Stimulated activated naive CD8-positive, alpha-beta T cell treated with anti-CD3 and anti-CD28 coated beads, Interleukin-15, Interleukin-2, amounts not matched to agents 100 U/mL and 50 U/mL, for 24 hours (primary cell): ENCODE measurements around the gene PDHA1.

Source experiments
- ATAC-seq: fragments of 150-1000 bp; cut with Tn5 transposase; one replicate; pipeline ENCODE4 v1.10.0; 2021
- DNase-seq: peaks from one replicate; pipeline ENCODE4 v3.0.0; 2021

Gene PDHA1

DNA sequence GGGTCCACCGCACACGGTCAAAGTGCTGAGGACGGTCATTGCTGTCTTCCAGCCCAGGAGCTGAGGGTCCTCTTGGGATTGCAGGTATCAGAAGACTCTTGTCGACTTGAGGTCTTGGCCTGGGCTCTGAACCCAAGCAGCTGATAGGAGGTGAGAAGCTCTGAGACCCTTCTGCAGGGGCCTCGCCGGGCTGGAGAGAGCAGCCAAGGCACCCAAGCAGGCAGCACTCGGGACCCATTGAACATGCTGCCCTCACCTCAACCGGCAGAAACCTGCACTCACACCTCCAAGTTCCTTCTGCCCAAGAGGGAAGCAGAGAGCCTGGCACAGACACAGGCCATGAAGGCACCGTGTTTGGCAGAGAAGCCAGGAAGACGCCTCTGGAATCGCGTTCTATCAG, 34.1 kb downstream of the PDHA1 start:
- ATAC-seq (no peak), DNase-seq (no peak)

DNA sequence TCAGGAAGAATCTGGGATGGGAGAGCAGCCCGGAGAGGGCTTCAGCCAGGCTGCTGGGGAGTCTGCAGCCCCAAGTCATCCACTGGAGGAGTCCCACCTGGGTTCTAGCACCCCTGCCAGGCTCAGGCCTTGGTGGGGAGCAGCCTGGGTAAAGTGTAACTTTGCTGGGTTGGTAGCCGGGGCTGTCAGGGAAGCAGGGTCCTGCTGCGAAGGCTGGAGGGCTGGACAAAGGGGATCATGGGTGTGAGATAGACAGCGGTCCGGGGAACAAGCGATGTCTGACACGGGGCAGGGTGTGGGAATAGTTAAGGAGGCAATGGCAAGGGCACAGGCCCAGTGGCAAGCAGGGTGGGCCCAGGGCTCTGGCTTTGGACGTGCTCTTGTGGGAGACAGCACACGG, 37.6 kb downstream of the PDHA1 start:
- ATAC-seq: no peak

DNA sequence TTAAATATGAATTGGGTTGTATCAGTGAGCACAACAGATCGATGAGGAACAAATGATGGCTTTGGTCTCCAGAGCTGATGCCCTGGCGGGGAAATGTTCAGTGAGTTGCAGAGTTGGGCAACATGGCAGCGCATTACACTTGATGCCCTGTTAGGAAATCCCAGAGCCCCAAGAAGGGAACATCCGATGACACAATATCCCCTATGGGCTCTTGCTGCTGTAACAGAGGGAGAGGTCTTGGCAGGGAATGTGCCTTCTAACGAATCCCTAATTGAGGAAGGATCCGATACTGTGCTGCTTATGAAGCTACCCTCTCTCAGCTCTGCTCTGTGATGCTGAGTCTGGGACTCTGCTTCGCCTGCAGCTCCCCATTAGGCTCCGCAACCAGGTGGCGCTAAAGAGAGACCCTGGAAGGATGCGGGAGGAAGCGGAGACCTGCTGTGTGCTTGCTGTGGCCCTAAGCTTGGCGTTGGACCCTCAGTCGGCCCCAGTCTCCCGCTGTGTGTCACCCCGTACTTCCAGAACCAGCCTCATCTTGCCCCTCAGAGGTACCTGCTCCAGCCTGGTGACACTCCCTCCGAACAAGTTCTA, 38.9 kb downstream of the PDHA1 start:
- peak; percentile 68 for DNase-seq
- ATAC-seq: peak; percentile 55

More for the DNA sequence above, 37.6 kb downstream of the PDHA1 start:
- DNase-seq: no peak

DNA sequence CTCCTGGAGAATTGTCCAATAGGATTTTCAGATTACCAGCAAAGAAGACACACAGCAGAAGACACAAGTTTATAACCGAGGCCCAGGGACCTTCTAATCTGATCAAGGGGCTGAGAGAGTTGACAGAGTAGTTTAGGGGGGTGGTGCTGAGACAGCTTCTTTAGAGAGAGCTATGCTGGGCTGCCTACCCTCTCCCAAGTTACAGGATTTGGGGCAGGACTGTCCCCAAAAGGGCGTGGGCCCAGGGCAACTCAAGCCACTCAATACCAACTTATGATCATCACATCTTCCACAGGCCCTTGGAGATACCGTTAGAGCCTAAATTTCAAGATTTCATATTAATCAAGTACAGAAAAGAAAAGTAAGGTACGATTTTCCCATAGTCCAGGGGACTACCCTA, 43.0 kb downstream of the PDHA1 start:
- DNase-seq: no peak
- no peak for ATAC-seq

DNA sequence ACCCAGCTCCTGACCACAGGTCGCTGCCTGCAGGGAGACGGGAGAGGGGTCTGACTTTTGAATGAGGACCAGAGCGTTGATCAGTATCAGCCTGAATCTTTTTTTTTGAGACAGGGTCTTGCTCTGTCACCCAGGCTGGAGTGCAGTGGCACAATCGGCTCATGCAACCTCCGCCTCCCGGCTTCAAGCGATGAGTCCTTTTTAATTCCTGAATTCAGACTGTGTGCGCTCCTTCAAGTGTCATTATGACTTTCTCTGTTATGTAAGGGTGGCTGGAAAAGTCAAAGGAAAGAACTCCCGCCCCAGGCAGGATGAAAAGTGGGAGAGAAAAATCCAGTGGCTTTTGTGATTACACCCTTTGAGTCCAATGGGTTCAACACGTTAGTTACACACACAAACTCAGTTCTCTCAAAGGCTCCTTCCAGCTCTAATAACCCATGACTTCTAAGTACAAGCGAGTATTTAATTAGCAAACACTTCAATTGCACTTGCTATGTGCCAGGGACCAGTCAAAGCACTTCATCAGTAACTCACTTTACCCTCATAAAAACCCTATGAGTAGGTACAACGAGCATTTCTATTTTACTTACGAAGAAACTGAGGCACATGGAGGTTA, 44.4 kb downstream of the PDHA1 start:
- no peak for DNase-seq
- ATAC-seq: no peak

DNA sequence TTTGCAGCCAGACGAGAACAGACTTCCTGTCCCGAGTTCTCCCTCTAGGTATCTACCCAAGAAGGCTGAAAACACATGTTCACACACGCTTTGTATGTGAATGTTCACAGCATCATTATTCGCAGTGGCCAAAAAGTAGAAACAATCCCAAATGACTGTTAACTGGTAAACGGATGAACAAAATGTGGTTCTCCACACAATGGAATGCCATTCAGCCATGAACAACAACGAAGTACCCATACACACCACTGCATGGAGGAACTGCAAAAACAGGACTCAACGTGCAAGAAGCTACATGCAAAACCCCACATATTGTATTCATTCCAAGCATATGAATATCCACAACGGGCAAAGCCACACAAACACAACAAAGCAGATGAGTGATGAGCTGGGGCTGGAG, 45.0 kb downstream of the PDHA1 start:
- DNase-seq: no peak
- ATAC-seq: no peak

DNA sequence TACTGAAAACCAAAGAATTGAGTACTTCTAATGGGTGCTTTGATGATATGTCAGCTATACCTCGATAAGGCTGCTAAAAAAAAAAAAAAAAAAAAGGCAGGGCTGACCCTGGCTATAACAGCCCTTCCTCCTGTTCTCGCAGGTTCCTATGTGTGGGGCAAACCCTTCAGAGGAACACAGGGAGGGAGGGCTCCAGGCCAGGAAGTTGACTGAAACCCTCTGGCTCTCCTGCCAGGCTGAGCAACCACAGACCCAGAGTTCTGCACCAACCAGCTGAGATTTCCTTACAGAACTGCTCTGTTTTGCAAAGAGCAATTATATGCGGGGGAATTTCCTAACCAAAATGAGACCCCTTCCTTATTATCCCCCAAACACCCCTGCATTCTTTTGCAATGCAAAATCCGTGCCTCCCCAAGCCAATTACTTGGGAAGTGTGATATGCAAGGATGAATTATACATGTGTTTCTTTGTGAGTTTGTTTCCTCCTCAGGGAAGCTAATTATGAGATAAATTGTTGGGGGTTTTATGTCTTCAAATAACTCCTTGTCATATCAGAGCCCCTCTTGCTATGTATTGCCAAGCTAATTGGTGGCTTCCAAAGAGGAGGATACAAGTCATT, 45.6 kb downstream of the PDHA1 start:
- no peak for DNase-seq
- no peak for ATAC-seq

DNA sequence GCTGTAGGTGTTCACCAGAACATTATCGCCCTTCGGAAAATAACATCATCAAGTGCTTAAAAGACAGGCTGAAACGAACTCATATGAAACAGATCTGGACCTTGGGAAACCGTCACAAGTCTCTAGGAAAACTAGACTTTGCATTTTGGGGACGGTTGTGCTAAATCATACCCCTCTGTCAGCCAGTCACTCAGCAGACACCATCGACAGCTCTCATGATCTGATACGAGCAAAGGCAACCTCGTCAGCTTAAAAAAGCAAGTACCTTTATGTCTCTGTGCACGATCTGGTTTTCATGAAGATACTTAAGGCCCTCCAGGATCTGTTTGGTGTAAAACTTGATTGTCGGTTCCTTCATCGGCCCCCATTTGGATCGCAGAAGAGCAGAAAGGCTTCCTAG, 48.4 kb downstream of the PDHA1 start:
- no peak for ATAC-seq
- DNase-seq: no peak

DNA sequence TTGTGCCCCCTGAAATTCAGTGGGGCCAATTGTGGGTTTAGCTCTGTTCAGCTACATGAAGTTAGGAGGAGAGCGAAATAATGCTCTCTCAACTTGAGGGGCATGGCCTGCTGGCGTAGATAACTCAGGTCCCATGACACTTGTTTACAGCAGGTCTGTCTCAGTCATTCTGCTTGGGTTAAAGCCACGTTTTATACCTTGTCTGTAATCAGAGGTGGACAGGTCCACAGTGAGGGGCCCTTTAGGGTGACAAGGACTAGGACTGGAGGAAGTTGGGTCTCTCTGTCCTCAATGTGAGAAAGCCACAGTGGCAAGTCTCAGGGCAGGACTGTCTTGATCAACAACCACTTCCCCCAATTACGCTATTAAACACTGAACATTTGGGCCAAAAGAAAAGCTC, 49.0 kb downstream of the PDHA1 start:
- no peak for ATAC-seq
- DNase-seq: no peak

DNA sequence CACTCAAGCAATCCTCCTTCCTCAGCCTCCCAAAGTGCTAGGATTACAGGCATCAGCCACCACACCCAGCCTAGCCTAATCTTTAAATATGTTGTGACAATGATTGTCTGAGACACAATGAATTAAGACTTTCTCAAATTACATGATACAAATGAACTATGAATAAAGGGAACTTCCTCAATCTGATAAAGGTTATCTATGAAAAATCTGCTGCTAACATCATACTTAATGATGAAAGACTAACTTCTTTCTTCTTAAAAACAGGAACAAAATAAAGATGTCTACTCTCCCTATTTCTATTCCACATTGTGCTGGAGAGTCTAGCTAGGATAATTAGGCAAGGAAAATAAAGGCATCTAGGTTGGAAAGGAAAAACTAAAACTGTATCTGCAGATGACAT, 60.0 kb downstream of the PDHA1 start:
- no peak for ATAC-seq
- no peak for DNase-seq

DNA sequence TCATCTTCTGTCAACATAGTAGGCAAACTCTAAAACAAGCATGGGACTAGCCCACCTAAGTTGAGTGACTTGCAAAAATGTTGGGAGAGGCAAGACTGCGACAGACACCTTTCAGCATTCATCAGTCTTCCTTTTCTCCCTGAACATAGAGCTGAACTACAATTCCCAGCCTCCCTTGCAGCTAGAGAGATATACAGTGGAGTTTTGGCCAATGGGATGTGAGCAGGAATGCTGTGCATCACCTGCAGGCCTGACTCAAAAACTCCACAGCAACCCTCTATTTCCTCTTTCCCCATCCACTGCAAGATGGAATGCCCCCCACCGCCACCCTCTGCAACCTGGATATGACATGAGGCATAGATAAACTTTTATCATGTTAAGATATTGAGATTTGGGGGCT, 66.5 kb downstream of the PDHA1 start:
- DNase-seq: no peak
- no peak for ATAC-seq
